HuH-7.5 (cell line): ENCODE results near the gene PTH2R.
"Not testable (repeated sequence)": the region's sequence is repeated elsewhere in the genome, so short reads cannot be mapped to it uniquely, and the experiment has no call there.

Experiments
- DNase-seq: peaks from one replicate; pipeline ENCODE4 v3.0.0; 2011; ENCODE audit warnings: low spot score

Gene PTH2R

DNA sequence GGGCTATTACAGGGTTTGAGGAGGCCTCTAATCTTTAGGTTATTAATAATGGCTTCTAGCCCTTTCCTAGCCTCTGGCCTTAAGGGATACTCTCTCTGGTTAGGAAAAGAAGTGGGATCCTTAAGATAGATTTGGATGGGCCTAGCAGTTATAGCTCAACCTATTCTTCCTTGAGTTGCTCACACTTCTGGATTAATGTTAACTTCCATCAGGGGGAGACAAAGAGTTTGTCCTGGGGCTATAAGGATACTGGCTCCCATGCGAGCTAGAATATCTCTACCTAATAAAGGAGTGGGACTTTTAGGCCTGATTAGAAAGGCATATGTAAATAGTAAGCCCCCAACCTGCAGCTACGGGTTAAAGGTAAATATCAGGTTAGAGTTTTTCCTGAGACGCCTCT is 14.3 kb upstream of the PTH2R start:
- DNase-seq = no peak

DNA sequence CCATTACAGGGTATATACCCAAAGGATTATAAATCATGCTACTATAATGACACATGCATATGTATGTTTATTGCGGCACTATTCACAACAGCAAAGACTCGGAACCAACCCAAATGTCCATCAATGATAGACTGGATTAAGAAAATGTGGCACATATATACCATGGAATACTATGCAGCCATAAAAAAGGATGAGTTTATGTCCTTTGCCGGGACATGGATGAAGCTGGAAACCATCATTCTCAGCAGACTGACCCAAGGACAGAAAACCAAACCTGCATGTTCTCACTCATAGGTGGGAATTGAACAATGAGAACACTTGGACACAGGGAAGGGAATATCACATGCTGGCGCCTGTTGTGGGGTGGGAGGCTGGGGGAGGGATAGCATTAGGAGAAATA is 9.8 kb upstream of the PTH2R start:
- DNase-seq = not testable (repeated sequence)

DNA sequence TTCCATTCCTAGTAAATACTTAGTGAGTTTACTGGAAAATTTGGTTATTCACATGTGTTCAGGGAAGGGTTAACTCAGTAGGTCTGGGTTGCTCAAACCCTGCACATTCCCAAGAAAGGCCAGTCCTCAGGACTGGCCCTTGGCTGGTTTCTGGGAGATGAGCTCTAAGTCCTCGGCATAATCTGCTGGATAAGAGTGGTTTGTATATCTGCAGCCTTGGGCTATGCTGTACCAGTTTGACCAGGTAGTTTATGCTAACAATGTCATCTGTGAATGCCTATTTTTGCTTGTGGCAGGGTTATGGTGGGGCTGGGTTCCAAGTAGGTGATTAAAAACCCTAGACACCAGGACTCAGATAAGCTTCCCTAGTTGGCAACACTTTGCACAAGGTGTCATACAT is 7.4 kb upstream of the PTH2R start:
- DNase-seq = no peak

DNA sequence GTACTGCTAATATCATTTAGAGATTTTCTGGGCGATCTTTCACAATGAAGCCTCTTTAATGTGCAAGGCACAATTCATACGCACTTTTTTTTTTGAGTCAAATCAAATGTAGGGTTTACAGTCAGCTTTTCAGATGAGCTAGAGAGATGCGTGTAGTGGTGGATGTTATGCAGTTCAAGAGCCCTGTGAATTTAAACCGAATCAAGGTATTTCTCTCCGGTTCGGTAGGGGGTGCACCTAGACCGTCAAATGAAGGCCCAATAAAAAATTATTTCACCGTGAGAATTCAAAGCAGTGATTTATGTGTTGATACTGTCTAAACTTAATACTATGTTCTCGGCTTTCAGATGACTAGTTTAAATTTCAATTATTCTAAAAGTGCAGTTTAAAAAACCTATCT is 1.1 kb downstream of the PTH2R start:
- no peak for DNase-seq

DNA sequence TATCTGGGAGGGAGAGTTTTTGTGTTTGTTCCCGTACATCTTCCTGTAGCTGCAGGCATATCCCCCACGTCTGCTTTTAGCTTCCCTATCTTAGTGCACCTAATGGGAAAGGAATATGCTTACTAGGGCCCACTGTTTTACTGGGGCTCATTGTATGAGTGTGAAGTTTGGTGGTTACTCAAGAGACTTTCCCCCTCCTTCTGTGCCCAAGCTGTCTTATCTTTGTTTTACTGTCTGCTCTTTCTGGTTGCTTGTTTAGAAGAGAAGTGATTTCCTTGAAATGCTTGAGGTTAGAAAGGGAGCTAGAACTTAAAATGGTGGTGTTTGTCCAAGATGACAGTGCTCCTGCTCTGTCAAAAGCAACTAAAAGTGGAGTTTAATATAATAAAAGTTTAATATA is 7.3 kb downstream of the PTH2R start:
- no peak for DNase-seq

DNA sequence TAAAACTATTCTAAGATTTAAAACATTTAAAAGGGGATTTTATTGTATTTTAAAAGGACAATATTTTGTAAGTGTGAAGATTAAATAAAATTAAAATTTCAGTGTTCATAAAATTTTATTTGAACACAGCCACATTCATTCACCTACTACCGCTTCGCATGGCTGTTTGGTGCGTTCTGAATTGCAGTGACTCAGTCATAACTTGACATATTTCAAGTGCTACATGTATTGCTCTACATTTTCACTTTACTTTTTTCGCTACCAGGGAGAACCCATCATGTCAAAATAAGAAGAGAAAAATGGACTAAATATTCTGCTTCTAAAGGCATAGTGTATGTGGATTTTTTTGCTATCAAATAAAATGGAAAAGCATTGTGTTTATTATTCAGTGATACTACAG is 8.7 kb downstream of the PTH2R start:
- DNase-seq = no peak

DNA sequence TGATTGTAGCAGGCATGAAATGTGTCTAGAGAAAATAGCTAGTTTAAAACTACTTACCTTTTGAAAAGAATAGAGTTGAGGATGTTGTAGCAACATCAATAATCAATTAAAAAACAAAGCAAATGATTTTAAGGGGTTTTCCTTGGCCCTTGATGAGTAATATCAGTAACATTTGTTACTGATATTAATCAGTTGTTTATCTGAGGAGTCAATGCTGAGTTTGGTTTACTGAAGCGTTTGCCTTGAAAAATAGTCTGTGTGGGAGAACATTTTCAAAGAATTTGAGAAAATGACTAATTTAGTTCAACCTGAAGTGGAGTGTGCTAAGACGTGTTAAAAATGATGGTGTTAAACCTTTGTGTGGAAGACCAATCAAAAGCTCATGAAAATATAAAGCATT is 9.3 kb downstream of the PTH2R start:
- DNase-seq = no peak

DNA sequence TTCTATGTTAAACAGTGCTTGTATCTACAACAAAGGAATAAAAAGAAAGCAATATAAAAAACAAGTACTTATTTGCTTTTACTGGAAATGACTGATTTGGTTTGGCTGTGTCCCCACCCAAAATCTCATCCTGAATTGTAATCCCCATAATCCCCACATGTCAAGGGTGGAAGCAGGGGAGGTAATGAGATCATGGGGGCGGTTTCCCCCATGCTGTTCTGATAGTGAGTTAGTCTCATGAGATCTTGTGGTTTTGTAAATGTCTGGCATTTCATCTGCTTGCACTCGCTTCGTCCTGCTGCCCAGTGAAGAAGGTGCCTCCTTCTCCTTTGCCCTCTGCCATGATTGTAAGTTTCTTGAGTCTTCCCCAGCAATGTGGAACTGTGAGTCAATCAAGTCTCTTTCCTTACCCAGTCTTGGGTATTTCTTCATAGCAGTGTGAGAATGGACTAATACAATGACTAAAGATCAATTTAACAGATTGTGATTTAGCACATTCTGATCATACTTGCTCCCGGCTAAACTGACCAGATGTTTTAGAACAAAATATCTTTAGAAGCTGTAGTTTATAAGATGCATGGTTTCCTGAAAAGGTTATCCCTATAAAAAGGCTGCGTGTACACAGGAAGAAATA is 19.9 kb downstream of the PTH2R start:
- no peak for DNase-seq

DNA sequence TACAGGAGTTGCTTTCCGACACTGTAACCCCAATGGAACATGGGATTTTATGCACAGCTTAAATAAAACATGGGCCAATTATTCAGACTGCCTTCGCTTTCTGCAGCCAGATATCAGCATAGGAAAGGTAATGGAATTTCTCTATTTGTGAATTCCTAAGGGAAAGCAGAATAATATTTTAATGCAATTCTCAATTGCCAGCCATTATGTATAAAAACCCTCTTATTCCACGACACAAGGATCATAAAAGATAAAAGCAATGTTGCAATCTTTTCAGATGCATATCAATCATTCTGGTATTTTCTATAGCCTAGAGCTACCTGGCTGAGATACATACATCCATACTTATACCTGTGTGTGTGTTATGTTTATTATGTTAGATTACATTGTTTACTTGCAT is 31.2 kb downstream of the PTH2R start:
- no peak for DNase-seq

DNA sequence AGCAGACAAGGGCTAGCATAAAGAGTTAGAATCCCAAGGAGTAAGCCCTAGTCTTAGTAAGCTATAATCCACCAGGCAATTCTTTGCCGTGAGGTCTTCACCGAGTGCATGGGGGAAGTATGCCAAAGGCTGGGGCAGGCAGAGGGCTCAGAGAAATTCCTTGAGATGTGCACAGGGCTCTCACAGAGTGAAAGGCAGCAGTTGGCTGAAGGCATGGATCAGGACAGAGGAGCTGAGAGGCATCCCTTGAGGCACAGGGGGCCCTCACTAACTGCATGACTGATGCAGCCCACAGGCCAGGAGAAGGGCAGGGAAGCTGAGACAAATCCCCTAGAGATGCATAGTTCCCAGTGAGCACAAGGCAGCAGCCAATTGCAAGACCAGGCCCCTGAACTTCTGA is 34.1 kb downstream of the PTH2R start:
- no peak for DNase-seq

DNA sequence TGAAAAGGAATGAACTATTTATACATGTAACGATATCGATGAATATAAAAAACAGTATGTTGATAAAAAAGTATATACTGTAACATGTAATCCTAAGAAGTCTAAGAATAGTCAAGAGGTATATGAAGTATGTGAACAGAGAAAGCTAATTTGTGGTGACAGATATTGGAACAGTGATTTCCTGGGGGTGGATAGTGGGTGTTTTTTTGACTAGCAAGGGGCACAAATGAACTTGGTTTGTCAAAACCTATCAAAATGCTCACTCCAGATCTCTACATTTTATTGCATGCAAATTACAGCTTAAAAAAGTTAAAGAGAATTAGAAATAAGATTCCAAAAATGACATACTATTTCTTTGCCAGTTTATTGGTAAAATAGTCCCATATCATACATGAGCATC is 35.4 kb downstream of the PTH2R start:
- DNase-seq = no peak

DNA sequence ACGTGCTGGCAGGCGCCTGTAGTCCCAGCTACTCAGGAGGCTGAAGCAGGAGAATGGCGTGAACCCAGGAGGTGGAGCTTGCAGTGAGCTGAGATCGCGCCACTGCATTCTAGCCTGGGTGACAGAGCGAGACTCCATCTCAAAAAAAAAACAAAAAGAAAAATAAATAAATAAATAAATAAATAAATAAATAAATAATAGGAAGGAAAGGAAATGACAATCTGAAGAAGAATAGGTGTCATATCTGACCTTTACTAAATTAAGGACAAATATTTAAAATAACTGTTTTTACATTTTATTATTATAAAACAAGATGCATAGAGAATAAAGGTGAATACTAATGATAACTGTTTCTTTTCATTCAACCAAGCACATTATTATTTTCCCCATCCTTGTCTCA is 40.9 kb downstream of the PTH2R start:
- DNase-seq = not testable (repeated sequence)

DNA sequence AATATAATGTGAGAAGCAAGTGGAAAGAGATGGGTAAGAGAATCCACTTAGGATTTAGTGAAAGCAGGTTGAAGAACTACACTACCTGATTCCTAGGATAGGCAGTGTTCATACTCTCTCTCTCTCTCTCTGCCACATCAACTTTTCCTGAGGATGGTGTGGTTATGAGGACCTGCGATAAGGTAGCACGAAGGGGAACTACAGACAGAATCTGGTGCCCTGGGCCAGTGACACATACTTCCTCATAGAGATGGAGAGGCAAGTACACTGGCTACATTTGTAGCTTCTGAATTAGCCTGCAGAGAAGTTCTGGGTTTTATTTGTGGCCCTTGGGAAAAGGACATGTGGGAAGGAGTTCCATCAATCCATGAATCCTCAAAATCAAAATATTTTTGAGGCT is 44.5 kb downstream of the PTH2R start:
- DNase-seq = no peak

DNA sequence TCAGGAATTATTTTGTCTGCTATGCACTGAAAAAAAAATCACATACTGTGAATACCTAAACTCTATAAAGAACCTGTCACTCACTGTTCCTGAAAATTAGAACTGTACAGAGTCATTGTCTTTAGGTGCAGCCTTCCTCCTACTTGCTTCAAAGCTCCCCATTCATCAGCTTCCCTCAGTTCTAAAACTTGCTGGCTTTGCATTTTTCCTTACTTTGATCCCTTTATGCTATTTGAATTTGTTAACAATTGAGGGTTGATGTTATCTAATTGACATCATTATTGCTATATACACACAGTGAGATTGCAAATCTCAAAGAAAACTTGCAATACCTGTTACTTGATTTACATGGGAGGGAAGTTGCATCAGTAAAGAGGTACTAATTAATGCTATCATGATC is 48.3 kb downstream of the PTH2R start:
- DNase-seq = no peak

DNA sequence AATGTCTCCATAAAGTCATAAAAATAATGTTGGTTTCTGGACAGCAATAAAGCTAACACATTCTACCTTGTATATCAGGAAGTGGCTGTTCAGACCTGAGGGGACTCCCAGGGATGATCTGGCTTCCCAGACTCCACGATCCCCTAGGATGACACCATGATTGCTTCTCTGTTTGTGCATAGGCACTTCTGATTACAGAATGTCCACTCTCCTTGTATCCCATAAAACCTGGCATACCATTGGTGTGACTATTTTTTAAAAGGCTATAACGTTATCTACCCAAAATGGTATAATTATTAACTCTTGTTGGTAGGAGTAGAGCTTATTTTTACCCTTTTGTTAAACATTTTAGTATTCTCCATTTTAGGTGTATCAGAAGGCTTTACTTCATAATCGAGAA is 57.1 kb downstream of the PTH2R start:
- no peak for DNase-seq

DNA sequence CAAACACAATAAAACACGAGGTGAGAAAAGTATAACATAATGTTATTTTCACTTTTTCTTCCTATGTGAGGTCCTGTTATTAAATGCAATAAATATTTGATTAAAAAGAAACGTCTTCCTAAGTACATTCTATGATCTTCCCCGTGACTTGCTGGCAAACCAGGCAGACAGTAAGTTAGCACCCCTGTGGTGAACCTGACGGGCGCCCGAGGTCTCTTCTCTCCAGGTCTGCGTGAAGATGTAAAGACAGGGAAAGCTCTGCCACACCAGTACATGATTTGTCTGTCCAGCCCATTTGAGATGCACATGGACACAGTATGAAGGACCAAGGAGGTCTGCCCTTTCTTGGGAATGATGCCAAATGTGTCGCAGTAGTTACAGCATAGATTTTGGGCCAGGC is 57.6 kb downstream of the PTH2R start:
- DNase-seq = no peak

DNA sequence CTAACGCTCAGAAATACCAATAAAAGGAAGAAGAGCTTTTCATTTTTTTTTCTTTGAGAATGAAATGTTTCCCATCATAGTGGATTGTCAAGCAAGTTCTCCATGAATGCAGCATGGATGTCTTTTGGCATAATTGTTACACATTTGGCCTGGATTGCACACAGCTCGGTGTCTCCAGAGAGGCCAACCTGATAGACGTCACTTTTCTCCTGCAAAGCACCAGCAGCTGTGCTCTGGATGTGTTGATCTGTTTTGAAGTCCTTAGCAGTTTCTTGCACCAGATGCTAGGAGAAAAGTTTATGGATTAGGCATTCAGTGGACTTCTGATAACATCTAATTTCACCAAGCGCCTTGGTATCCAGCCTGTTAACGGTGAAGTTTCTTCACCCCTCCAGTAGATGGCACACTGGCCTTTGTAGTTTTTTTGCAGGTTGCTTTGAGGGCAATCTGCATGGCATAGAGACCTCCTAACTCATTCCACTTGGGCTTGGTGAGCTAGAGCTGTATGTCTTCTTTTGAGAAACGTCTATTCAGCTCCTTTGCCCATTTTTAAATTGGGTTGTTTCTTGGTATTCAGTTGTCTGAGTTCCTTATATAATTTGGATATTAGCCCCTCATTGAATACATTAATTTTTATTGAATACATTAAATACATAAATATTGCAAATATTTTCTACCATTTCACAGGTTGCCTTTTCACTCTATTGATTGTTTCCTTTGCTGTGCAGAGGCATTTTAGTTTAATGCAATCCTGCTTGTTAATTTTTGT is 59.7 kb downstream of the PTH2R start:
- peak; percentile 15 for DNase-seq

DNA sequence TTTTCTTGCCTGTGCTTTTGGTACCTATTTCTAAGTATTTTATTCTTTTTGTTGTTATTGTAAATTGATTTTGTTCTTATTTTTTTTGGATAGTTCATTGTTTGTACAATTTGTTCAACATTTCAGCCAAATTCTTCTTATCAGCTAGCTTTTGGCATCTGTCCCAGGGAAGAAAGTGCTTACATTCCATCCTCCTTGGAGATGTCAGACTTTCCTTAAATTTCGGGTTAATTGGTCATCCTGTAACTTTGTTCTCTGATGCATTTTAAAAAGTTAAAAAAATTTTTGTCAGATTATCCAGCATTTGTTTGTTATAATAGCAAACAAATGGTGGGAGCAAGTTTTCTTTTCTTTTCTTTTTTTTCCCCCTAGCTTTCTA is 60.3 kb downstream of the PTH2R start:
- no peak for DNase-seq

DNA sequence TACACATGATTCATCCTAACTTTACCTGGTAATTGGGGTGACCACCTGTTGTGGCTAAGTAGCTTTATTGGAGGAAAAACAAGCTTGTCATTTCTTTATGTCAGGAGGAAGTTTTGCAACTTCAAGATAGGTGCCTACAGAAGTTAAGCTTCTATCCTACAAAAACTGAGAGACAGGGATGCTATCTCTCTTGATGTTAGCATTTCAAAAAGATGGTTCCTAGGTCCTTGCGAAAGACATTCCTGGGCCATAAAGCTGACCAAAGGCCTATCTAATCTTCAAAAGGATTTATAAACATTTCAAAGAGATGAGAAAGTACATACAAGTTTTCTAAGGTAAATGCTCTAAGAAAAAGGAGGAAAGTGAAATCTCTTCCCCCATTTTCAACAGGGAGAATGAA is 61.0 kb downstream of the PTH2R start:
- no peak for DNase-seq

DNA sequence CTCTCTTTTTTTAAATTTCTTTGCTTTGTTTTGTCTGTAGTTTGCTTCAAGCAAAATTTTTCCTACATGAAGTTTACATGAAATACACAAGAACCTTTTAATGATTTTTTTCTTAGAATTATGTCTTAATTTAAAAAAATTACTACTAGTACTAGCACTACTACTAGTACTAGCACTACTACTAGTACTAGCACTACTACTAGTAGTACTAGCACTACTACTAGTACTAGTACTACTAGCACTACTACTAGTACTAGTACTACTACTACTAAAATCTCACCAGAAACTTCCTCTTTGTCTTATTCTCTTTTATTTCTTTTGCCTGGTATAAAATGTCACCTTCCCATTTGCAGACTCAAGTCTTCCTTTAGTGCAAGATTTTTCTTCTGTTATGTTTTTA is 71.1 kb downstream of the PTH2R start:
- DNase-seq = no peak

DNA sequence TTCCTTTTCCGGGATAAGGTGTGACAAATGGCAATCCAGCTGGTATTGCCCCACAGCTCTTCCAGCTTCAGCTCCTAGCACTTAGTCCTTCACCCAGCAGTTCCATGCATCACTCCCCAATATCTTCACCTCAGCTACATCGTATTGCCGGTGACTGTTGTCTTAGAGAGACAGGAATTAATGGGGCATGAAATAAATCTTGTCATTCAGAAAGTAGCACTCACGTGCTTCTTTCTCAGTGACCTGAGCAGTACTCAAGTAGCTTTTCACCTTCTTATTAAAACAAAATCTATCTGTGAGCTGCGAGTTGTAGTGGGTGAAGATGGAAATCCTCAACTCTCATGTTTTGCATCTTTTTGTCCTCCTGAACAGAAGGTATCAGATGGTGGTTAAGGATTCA is 72.8 kb downstream of the PTH2R start:
- no peak for DNase-seq

DNA sequence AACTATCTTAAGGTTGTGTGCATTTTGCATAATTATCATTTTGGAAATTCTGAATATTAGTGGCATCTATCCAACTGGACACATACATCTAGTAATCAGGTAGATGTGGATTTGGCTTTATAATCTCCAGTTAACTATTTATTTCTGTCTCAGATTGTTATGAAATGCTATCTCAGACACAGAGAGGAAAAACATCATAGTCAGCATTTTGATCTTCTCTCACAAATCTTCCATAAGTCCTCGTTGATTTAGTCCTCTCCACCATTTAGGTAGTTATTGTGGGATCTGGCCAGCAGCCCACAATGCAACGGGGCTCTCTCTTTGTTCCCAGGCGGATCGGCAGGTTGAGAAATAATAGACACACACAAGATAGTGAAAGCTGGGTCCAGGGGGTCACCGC is 75.4 kb downstream of the PTH2R start:
- not testable (repeated sequence) for DNase-seq

DNA sequence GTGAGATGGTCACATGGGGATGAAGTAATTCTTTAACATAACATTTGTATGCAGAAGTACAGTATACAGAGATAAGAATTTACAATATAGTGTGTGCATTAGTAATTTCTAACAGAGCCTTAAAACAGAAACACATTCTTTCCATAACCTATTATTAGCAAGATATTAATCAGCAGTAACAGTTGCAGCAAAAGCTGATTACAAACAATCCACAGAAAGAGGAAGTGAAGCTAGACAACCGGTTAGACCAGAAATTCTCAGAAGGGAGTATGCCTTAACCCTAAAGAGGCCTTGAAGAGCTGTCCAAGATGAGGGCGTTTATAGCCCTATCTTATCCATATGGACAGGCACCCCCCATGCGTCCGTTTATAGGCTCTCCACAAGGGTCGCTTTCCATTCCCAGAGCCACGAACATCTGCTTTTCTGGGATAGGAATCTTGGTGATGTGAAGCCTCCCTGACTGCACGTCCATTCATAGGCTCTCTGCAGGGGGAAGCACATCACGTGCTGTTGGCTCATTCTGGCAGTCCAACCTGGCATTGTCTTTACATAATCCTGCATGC is 75.9 kb downstream of the PTH2R start:
- DNase-seq = not testable (repeated sequence)

DNA sequence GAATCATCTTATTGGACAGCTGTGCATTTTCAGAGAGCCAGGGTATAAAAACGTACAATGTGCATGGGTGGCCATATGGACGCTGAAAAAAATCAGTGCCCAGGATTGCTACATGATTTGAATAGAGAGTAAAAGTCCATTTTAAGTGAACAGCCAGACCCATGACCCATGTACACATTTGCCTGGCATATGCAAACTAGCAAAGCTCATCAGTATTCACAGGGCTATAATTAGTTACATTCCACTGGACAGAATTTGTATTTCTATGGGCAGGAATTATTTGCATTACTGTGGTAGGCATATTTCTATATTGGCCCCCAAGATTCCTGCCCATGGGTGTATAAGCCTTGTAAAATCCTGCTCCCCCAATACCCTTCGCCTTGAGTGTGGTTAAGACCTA is 78.8 kb downstream of the PTH2R start:
- DNase-seq = no peak
